ENCODE results near the gene ZFP36L1.

The ZFP36L1 gene

DNA sequence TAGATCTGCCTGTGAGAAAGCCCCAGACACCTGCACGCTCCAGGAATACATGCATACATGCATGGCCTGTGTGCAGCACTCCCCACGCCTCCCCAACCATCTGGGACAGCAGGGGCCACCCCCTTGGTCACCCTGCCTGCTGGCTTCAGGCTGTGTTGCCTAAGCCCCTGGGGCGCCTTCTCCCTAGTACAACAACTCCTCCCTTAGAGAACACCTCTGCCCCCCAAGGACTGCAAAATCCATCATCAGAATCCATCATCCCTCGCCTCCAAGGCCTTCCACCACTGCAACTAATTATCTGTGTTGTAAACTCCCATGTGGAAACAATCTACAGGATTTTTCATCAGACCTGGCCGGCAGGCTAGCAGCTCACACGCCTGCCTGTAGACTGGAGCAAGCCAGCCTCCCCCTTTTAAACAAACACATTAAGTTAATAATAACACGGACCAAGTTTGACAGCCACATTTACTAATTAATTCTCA is 36.8 kb downstream of the ZFP36L1 start:
- no peaks in the 10 kb centered on the region for H3K36me3 ChIP-seq (ENCODE audit: control insufficient read depth, insufficient read depth, low read length, severe bottlenecking)
- H3K9me3 ChIP-seq (ENCODE audit: control insufficient read depth, low read length): no peaks in the 10 kb centered on the region
- DNase-seq (ENCODE audit: low read depth): peak; percentile 59
- no peak overlapping the region for H3K4me3 ChIP-seq (ENCODE audit: low read length)
- H3K27me3 ChIP-seq (replicated peaks; ENCODE audit: control insufficient read depth, insufficient read depth, low read length): no peaks in the 10 kb centered on the region
- peaks cover 24% of the 10 kb centered on the region for H3K4me1 ChIP-seq (ENCODE audit: control insufficient read depth, insufficient read depth, low read length)
- H3K9ac ChIP-seq (ENCODE audit: low read length): no peak overlapping the region

DNA sequence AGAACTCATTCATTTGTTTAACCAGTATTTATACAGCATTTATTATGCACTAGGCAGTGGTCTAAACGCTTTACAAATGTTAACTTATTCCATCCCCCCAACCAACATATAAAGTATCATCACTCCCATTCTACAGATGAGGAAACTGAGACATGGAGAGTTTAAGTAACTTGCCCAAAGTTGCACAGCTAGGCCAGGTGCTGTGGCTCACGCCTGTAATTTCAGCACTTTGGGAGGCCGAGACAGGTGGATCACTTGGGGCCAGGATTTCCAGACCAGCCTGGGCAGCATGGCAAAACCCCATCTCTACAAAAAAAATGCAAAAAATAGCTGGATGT is 37.9 kb downstream of the ZFP36L1 start:
- Histone ChIP-seq H3K27me3 (replicated peaks; ENCODE audit: control insufficient read depth, insufficient read depth, low read length) (no peaks in the 10 kb centered on the region), H3K36me3 (ENCODE audit: control insufficient read depth, insufficient read depth, low read length, severe bottlenecking) (no peaks in the 10 kb centered on the region), H3K9me3 (ENCODE audit: control insufficient read depth, low read length) (no peaks in the 10 kb centered on the region), H3K4me3 (ENCODE audit: low read length) (no peak overlapping the region), H3K4me1 (ENCODE audit: control insufficient read depth, insufficient read depth, low read length) (peaks cover 24% of the 10 kb centered on the region), H3K9ac (ENCODE audit: low read length) (no peak overlapping the region)
- no peak for DNase-seq (ENCODE audit: low read depth)

DNA sequence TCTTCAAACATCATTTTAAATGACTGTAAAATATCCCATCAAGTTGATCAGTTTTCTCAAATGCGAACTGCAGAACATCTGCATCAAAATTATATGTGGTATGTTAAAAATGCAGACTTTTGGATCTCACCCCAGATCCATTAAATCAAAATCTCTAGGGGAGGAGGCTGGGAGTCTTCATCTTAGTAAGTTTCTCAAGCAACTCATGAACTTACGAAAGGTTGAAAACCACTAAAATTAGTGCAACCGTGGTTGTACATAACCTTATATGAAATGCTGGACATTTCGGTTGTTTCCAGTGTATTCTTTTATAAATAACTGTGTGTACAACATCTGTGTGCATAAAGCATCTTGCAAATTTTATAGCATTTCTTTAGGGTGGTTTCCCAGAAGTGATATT is 39.2 kb downstream of the ZFP36L1 start:
- peak; percentile 71 for DNase-seq (ENCODE audit: low read depth)
- H3K9me3 ChIP-seq (ENCODE audit: control insufficient read depth, low read length): no peaks in the 10 kb centered on the region
- H3K27me3 ChIP-seq (replicated peaks; ENCODE audit: control insufficient read depth, insufficient read depth, low read length): no peaks in the 10 kb centered on the region
- no peak overlapping the region for H3K9ac ChIP-seq (ENCODE audit: low read length)
- H3K36me3 ChIP-seq (ENCODE audit: control insufficient read depth, insufficient read depth, low read length, severe bottlenecking): no peaks in the 10 kb centered on the region
- no peak overlapping the region for H3K4me3 ChIP-seq (ENCODE audit: low read length)
- H3K4me1 ChIP-seq (ENCODE audit: control insufficient read depth, insufficient read depth, low read length): peaks cover 24% of the 10 kb centered on the region

DNA sequence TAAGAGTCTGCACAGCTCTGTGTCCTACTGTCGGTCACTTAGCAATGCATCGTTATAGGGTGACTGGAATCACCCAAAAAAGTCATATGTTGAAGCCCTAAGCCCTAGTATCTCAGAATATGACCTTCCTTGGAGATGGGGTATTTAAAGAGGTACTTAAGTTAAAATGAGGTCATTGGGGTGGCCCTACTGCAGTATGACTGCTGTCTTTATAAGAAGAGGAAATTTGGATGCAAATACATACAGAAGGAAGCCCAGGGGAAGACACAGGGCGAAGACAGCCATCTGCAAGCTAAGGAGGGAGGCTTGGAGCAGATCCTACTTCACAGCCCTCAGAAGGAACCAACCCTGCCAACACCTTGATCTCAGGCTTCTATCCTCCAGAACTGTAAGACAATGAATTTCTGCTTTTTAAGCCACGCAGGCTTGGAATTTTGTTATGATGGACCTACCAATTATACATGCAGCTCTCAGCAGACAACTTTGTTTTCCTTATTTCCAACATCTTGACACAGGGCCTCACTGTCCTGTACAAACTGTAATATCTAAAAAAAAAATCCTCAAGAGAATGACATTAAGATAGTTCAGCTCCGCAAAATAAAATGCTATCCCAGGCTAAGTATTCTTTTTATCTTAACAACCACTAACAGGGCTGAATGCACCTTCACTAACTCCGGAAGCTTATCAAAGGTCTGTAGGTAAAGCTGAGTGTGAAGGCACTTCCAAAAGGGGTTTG is 40.4 kb downstream of the ZFP36L1 start:
- H3K27me3 ChIP-seq (replicated peaks; ENCODE audit: control insufficient read depth, insufficient read depth, low read length): no peaks in the 10 kb centered on the region
- no peak overlapping the region for H3K9ac ChIP-seq (ENCODE audit: low read length)
- no peak for DNase-seq (ENCODE audit: low read depth)
- H3K36me3 ChIP-seq (ENCODE audit: control insufficient read depth, insufficient read depth, low read length, severe bottlenecking): no peaks in the 10 kb centered on the region
- H3K4me3 ChIP-seq (ENCODE audit: low read length): no peak overlapping the region
- H3K9me3 ChIP-seq (ENCODE audit: control insufficient read depth, low read length): no peaks in the 10 kb centered on the region
- peaks cover 24% of the 10 kb centered on the region for H3K4me1 ChIP-seq (ENCODE audit: control insufficient read depth, insufficient read depth, low read length)

DNA sequence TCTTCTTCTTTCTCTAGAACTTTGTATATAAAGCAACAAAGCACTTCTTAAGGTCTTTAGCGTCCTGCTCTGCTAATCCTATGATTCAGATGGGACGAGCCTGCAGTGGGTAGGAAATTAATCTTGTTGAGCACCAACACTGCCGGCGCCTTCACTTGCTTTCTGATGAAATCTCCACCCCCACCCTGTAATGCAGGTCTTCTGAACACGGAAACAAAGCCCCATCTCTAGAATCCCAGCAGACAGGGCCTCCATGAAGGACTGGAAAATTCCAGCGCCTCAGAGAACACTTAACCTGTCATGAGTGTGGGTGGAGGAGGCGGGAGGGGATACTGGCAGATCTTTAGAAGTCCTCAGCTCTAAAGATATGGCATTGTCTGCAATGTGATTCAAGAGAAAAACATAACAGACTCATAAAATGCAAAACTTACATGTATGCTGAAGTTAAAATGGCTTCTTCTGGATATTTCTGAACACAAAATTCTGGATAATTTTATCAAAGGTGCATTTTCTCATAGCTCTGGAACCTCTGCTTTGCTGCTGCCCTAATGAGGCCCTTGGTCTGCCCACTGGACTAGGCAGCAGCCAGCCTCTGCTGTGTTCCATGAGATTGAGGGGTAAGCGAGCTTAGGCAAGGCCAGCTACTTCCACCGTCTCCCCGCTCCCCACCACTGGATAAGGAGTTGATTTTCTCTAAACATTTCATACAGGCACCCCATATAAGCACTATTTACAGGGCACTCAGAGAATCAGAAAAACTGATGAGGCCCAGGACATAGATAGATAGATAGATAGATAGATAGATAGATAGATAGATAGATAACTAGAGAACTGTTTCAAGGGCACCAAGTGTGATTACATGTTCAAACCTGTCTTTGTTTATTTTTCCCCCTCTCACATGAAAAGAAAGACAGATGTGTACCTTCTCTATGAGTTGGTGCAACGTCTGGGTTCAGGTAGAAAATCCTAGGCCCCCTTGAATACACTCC is 43.1 kb downstream of the ZFP36L1 start:
- no peaks in the 10 kb centered on the region for H3K9me3 ChIP-seq (ENCODE audit: control insufficient read depth, low read length)
- H3K36me3 ChIP-seq (ENCODE audit: control insufficient read depth, insufficient read depth, low read length, severe bottlenecking): no peaks in the 10 kb centered on the region
- H3K27me3 ChIP-seq (replicated peaks; ENCODE audit: control insufficient read depth, insufficient read depth, low read length): no peaks in the 10 kb centered on the region
- DNase-seq (ENCODE audit: low read depth): no peak
- peaks cover 18% of the 10 kb centered on the region for H3K4me1 ChIP-seq (ENCODE audit: control insufficient read depth, insufficient read depth, low read length)
- no peak overlapping the region for H3K4me3 ChIP-seq (ENCODE audit: low read length)
- H3K9ac ChIP-seq (ENCODE audit: low read length): no peak overlapping the region

DNA sequence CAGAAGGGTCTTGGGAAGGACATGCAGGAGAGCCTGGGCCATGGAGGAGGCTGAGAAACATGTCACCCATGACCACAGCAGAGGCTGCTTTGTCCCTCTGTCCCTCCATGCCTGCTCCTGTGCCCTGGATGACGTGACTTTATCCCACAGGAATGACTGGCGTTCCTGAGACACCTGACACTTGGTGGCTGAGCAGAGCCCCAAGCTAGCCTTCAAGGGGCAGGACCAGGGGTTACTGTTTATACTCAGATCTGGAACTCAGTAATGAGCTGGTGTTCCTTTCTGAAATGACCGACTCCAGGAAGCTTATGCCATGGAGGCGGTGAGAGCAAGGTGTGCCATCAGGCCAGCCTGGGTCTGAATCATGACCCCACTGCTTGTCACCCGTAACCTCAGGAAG is 44.2 kb downstream of the ZFP36L1 start:
- H3K4me1 ChIP-seq (ENCODE audit: control insufficient read depth, insufficient read depth, low read length): peaks cover 7% of the 10 kb centered on the region
- no peak overlapping the region for H3K4me3 ChIP-seq (ENCODE audit: low read length)
- no peak overlapping the region for H3K9ac ChIP-seq (ENCODE audit: low read length)
- no peak for DNase-seq (ENCODE audit: low read depth)
- H3K27me3 ChIP-seq (replicated peaks; ENCODE audit: control insufficient read depth, insufficient read depth, low read length): no peaks in the 10 kb centered on the region
- H3K9me3 ChIP-seq (ENCODE audit: control insufficient read depth, low read length): no peaks in the 10 kb centered on the region
- H3K36me3 ChIP-seq (ENCODE audit: control insufficient read depth, insufficient read depth, low read length, severe bottlenecking): no peaks in the 10 kb centered on the region

DNA sequence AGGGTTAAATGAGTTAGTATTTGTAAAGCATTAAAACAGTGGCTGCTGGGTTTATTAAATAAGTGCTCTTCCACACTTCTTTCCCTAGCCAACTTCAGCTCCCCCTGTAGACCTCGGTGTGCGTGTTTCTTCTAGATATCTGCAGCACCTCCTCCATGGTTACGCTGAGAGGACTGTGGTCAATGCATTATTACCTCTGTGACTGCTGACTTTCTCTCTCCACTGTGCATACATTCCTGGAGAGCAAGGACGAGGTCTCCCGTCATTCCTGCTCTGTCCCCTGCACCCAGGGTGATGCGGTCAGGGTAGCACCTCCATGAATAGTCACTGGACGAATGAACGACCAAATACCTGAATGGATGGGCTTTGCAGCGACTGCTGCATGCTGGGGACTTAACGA is 44.6 kb downstream of the ZFP36L1 start:
- H3K9me3 ChIP-seq (ENCODE audit: control insufficient read depth, low read length): no peaks in the 10 kb centered on the region
- DNase-seq (ENCODE audit: low read depth): no peak
- no peak overlapping the region for H3K4me3 ChIP-seq (ENCODE audit: low read length)
- no peaks in the 10 kb centered on the region for H3K27me3 ChIP-seq (replicated peaks; ENCODE audit: control insufficient read depth, insufficient read depth, low read length)
- no peaks in the 10 kb centered on the region for H3K36me3 ChIP-seq (ENCODE audit: control insufficient read depth, insufficient read depth, low read length, severe bottlenecking)
- no peak overlapping the region for H3K9ac ChIP-seq (ENCODE audit: low read length)
- H3K4me1 ChIP-seq (ENCODE audit: control insufficient read depth, insufficient read depth, low read length): peaks cover 7% of the 10 kb centered on the region

DNA sequence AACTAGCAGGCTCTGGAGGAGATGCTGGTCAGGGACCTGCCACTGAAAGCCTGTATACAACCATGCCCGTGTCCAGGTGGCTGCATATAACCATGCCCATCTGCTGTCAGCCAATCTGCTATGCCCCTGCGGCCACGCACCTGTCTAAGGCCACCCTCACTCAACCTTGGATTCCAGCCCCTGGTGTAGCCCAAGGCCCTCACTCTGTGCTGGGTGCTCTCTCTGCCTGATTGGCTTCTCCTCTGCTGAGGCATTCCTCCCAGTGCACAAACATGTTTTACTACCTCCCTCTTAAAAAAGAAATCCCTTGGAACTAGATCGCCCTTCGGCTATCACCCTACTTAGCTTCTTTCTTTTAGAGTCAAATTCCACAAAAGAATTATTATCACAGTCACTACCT is 45.5 kb downstream of the ZFP36L1 start:
- Histone ChIP-seq H3K27me3 (replicated peaks; ENCODE audit: control insufficient read depth, insufficient read depth, low read length) (no peaks in the 10 kb centered on the region), H3K4me3 (ENCODE audit: low read length) (no peak overlapping the region), H3K4me1 (ENCODE audit: control insufficient read depth, insufficient read depth, low read length) (peaks cover under 1% of the 10 kb centered on the region), H3K36me3 (ENCODE audit: control insufficient read depth, insufficient read depth, low read length, severe bottlenecking) (no peaks in the 10 kb centered on the region), H3K9ac (ENCODE audit: low read length) (no peak overlapping the region), H3K9me3 (ENCODE audit: control insufficient read depth, low read length) (no peaks in the 10 kb centered on the region)
- DNase-seq (ENCODE audit: low read depth): no peak

DNA sequence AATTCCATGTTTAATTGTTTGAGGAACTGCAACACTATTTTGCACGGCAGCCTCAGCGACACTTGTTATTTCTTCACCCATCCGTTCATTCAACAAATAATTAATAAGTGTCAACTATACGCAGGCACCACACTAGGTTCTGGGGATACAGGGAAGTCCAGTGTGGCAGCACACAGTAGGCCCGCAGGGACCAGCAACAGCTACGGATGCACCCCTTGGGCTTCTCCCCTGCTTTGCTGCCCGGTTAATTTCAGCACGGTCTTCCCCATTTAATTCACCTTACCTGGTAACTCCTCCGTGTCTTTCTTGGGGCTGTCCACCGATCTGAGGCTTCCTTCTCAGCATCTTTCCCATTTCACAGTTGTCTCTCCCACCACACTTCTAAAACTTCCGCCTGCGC is 48.3 kb downstream of the ZFP36L1 start:
- Histone ChIP-seq H3K36me3 (ENCODE audit: control insufficient read depth, insufficient read depth, low read length, severe bottlenecking) (no peaks in the 10 kb centered on the region), H3K9me3 (ENCODE audit: control insufficient read depth, low read length) (no peaks in the 10 kb centered on the region), H3K4me1 (ENCODE audit: control insufficient read depth, insufficient read depth, low read length) (no peaks in the 10 kb centered on the region), H3K9ac (ENCODE audit: low read length) (no peak overlapping the region), H3K4me3 (ENCODE audit: low read length) (no peak overlapping the region), H3K27me3 (replicated peaks; ENCODE audit: control insufficient read depth, insufficient read depth, low read length) (no peaks in the 10 kb centered on the region)
- no peak for DNase-seq (ENCODE audit: low read depth)

DNA sequence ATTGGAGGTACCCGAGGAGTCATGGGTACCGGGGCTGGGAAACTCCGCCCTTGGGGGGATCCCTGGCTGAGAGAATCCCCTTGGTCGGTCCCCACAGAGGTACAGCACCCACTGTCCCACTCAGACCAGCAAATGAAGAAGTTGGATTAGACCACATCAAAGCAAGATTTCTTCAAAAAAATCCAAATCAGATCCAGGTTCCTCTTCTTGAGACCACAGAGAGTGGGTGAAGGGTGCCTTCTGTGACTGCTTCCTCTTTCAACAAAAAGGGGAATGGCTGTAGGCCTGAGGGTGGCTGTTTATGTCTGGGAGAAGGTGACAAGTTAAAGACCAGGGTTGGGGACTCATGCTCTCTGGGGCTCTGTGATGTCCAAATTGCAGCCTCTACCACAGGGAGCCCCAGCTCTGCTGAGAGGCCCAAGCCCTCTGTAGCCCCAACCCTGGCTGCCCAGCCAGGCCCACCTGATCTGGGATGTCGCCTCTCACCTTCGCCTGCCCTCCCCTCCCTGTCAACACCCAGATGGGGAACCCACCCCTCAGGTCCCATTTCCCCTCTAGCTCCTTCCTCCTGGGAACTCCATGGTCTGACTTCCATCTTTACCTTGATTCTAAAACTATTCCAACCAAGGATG is 50.9 kb downstream of the ZFP36L1 start:
- no peak for DNase-seq (ENCODE audit: low read depth)
- no peak overlapping the region for H3K9ac ChIP-seq (ENCODE audit: low read length)

DNA sequence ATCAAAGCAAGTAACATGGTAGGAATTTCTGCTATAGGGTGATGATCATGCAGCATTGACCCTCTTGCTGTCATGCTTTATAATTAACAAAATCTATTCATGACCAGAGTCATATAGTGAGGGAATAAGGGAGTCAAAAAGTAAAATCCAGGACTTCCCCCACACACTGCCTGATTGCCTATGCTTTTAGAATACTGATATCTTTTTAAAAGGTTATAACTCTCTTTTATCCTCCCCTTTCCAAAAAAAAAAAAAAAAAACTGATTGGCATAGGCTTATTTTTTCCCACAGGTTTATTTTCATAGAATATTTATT is 51.4 kb downstream of the ZFP36L1 start:
- Histone ChIP-seq H3K4me3 (ENCODE audit: low read length) (no peak overlapping the region), H3K9me3 (ENCODE audit: control insufficient read depth, low read length) (no peaks in the 10 kb centered on the region), H3K4me1 (ENCODE audit: control insufficient read depth, insufficient read depth, low read length) (peaks cover 7% of the 10 kb centered on the region), H3K9ac (ENCODE audit: low read length) (no peak overlapping the region), H3K27me3 (replicated peaks; ENCODE audit: control insufficient read depth, insufficient read depth, low read length) (no peaks in the 10 kb centered on the region), H3K36me3 (ENCODE audit: control insufficient read depth, insufficient read depth, low read length, severe bottlenecking) (no peaks in the 10 kb centered on the region)
- no peak for DNase-seq (ENCODE audit: low read depth)

More for the DNA sequence above, 50.9 kb downstream of the ZFP36L1 start:
- H3K4me3 ChIP-seq (ENCODE audit: low read length): no peak overlapping the region
- H3K4me1 ChIP-seq (ENCODE audit: control insufficient read depth, insufficient read depth, low read length): peaks cover 2% of the 10 kb centered on the region
- H3K9me3 ChIP-seq (ENCODE audit: control insufficient read depth, low read length): no peaks in the 10 kb centered on the region
- H3K36me3 ChIP-seq (ENCODE audit: control insufficient read depth, insufficient read depth, low read length, severe bottlenecking): no peaks in the 10 kb centered on the region
- H3K27me3 ChIP-seq (replicated peaks; ENCODE audit: control insufficient read depth, insufficient read depth, low read length): no peaks in the 10 kb centered on the region
